ENCODE measurements around the gene RPA1.

RPA1 gene

GRCh38 chr17:1875597-1875996 lies 45.8 kb downstream of the RPA1 start (continued):
- no peak for TF ChIP-seq ZNF302 (tag by site-specific recombination; IDR thresholded peaks at IDR 0.05; ENCODE audit: low read depth)
- TF ChIP-seq KLF8 (tag by site-specific recombination; IDR thresholded peaks at IDR 0.05): no peak
- TF ChIP-seq ZNF600 (tag by site-specific recombination; IDR thresholded peaks at IDR 0.05): no peak

DNA sequence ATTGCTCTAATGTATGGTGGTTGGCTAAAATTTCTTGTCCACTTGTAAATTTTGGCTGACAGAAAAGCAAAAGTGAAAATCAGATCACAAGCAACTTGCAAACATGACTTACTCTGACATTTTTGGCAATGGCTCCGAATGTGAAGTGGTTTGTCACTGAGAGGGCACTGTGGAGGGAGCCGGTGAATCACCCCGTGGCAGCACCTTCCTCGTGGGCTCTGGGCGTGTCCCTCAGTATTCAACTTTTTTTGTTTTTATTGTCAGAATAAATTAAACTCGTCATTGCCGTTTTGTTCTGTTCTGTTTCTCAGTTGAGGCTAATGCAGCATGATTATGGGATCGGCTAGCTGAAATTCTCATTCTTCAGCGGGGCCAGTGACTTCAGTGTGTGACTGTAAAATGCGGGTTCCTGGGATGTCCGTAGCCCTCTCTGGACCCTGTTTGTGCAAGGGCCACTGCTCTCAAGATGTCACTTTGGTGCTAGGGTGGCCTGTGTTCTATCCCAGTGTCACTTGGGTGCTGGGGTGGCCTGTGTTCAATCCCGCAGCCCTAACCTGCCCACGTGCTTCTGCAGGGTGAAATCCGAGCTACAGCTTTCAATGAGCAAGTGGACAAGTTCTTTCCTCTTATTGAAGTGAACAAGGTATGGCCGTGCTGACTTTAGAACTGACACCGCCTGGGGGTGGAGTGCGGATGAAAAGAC lies 48.8 kb downstream of the RPA1 start:
- Histone ChIP-seq H3K36me3 (ENCODE audit: control insufficient read depth in 2 of 2, insufficient read depth in 1 of 2, low read length in 2 of 2) (peaks cover 78 to 90% of the 10 kb centered on the region in 2 experiments), H3K4me3 (ENCODE audit: low read depth, low read length) (no peak overlapping the region), H3K27ac (ENCODE audit: extremely low read depth, low read depth, low read length) (no peak overlapping the region), H3K4me1 (ENCODE audit: control insufficient read depth, insufficient read depth, low read length) (no peaks in the 10 kb centered on the region), H3K9me3 (ENCODE audit: control insufficient read depth, insufficient read depth, low read depth, low read length) (no peaks in the 10 kb centered on the region)
- ChIA-PET POLR2A (interaction anchor here (0.8 kb wide), 1 partner anchor 162 kb away, joined by 3 read pairs; no protein-coding TSS in a partner anchor), CTCF (interaction anchor here (0.6 to 1.0 kb wide), 5 partner anchors 14 to 165 kb away, joined by 3 to 5 read pairs (median 4); partner anchors contain the start of gene SERPINF1)
- TF ChIP-seq ZNF433 (tag by site-specific recombination; IDR thresholded peaks at IDR 0.05; ENCODE audit: low read depth) (no peak), ZNF202 (tag by site-specific recombination; IDR thresholded peaks at IDR 0.05; ENCODE audit: borderline replicate concordance) (no peak), ZBTB49 (tag by site-specific recombination; IDR thresholded peaks at IDR 0.05; ENCODE audit: low read depth) (no peak), ZNF76 (tag by site-specific recombination; IDR thresholded peaks at IDR 0.05; ENCODE audit: borderline replicate concordance, low read depth) (no peak), ZNF112 (tag by site-specific recombination; IDR thresholded peaks at IDR 0.05) (no peak), ZBTB26 (tag by site-specific recombination; optimal IDR thresholded peaks at IDR 0.05) (no peak), ZNF621 (tag by site-specific recombination; IDR thresholded peaks at IDR 0.05) (no peak), ZSCAN30 (tag by site-specific recombination; IDR thresholded peaks at IDR 0.05) (no peak), PRDM2 (tag by site-specific recombination; IDR thresholded peaks at IDR 0.05; ENCODE audit: borderline replicate concordance) (no peak), ZNF639 (tag by site-specific recombination; IDR thresholded peaks at IDR 0.05) (no peak), ZNF175 (tag by site-specific recombination; IDR thresholded peaks at IDR 0.05) (no peak), ELK4 (IDR thresholded peaks at IDR 0.05; ENCODE audit: borderline replicate concordance, low read depth, low read length) (no peak), ZBTB20 (tag by site-specific recombination; IDR thresholded peaks at IDR 0.05) (no peak), ZNF658 (tag by site-specific recombination; IDR thresholded peaks at IDR 0.05) (no peak), ZNF629 (tag by site-specific recombination; IDR thresholded peaks at IDR 0.05) (no peak), ZNF221 (tag by site-specific recombination; IDR thresholded peaks at IDR 0.05; ENCODE audit: borderline replicate concordance) (no peak)

Data from HEK293 (cell line).